Tibial artery (tissue), 4 donors: ENCODE results near the gene UGT1A7.

Source experiments
- DNase-seq, 2 donors: peaks; one replicate each; pipeline ENCODE4 v3.0.0-alpha.2; 2019
- H3K27ac ChIP-seq, 2 donors: fragments of 200-600 bp; sonication (generic) in 1 of 2; 1 replicate in 1 of 2; 2 replicates in 1 of 2; pipeline ENCODE4 v1.5.1; 2018 to 2019; ENCODE audit warnings: mild to moderate bottlenecking in 1 of 2
- H3K27me3 ChIP-seq, 2 donors: fragments of 200-600 bp; sonication (generic) in 1 of 2; one replicate each; pipeline versions ENCODE4 v1.5.1 to v1.6.0; 2016 to 2019
- H3K36me3 ChIP-seq, 3 donors: fragments of 200-600 bp; sonication (generic) in 2 of 3; one replicate each; pipeline ENCODE4 v1.5.1; 2016 to 2019; ENCODE audit warnings: mild to moderate bottlenecking in 2 of 3
- H3K4me1 ChIP-seq, 4 donors: fragments of 200-600 bp; sonication (generic) in 2 of 4; 1 replicate in 3 of 4; 2 replicates in 1 of 4; pipeline ENCODE4 v1.5.1; 2016 to 2019
- H3K4me3 ChIP-seq, 2 donors: fragments of 200-600 bp; sonication (generic) in 1 of 2; 1 replicate in 1 of 2; 2 replicates in 1 of 2; pipeline ENCODE4 v1.5.1; 2018 to 2019; ENCODE audit warnings: mild to moderate bottlenecking in 2 of 2
- H3K9me3 ChIP-seq, 3 donors: fragments of 200-600 bp; sonication (generic) in 1 of 3; one replicate each; pipeline ENCODE4 v1.5.1; 2016 to 2019
- intact Hi-C: fragments of 100-400 bp; cut with DNase I; formaldehyde crosslinking; loops from one replicate; pipeline ENCODE4 v1.15.0; 2023; ENCODE audit warnings: low total_unique reads
- TF ChIP-seq, protein P1 (sequence below), 2 experiments: fragments of 200-600 bp in 1 of 2; fragments of 450-650 bp in 1 of 2; IDR thresholded peaks; one replicate each; pipeline ENCODE4 v1.5.1; 2017 to 2019; ENCODE audit warnings: antibody characterized with exemption in 2 of 2, mild to moderate bottlenecking in 1 of 2, moderate library complexity in 1 of 2

UGT1A7 gene

DNA sequence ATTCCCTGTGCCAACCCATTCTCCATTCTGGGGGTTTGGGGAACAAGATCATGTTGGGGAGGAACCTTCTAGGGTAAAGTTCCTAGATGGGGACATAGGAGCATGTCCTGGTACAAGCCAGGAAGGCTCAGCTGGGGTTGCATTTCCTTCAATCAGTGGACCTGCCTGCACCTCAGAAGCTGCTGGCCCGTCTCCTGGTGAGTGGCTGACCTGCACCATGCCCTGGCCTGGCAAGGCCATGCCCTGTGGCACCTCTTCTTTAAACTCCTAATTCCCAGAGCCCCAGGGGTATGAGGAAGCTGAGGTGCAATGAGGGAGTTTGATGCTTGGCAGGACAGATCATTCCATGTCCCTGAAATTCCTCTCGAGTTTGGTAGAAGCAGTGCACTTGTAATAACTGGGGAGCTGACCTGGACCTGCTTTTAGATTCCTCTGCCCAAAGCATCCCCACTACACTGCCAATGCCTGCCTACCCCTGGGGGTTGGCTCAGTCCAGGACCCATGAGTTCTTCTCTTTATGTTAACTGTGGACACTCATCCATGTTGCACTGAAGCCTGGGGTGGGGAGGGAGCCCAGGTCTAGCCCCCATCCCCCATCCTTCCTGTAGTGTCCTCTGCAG, 121.7 kb downstream of the UGT1A7 start:
- Histone ChIP-seq H3K4me1 (no peaks in the 10 kb centered on the region), H3K27me3 (peaks cover 0 to 4% of the 10 kb centered on the region in 2 donors), H3K27ac (no peak overlapping the region), H3K9me3 (no peaks in the 10 kb centered on the region), H3K4me3 (no peak overlapping the region), H3K36me3 (no peaks in the 10 kb centered on the region)
- intact Hi-C loops, result no loop called here
- peak in 1 of 2 donors; percentile 51 for DNase-seq
- TF ChIP-seq, protein P1, sequence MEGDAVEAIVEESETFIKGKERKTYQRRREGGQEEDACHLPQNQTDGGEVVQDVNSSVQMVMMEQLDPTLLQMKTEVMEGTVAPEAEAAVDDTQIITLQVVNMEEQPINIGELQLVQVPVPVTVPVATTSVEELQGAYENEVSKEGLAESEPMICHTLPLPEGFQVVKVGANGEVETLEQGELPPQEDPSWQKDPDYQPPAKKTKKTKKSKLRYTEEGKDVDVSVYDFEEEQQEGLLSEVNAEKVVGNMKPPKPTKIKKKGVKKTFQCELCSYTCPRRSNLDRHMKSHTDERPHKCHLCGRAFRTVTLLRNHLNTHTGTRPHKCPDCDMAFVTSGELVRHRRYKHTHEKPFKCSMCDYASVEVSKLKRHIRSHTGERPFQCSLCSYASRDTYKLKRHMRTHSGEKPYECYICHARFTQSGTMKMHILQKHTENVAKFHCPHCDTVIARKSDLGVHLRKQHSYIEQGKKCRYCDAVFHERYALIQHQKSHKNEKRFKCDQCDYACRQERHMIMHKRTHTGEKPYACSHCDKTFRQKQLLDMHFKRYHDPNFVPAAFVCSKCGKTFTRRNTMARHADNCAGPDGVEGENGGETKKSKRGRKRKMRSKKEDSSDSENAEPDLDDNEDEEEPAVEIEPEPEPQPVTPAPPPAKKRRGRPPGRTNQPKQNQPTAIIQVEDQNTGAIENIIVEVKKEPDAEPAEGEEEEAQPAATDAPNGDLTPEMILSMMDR (IDR thresholded peaks at IDR 0.05), result no peak

DNA sequence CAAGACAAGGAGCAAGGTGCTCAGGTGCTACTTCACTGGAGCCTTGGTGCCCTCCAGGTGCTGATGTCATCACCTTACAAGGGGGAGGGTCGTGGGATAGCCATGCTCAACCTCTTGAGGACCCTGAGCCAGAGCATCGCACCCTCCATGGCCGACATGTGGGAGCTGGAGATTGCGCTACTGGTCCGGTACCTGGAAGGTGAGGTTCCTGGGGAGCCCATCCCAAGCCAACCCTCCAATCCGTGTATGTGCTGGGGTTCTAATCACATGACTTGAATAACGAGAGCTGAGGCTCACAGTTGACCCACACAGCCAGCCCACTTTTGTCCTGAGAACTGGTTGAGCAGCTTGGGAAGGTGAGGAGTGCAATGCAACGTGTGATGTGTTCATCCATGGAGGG, 122.3 kb downstream of the UGT1A7 start:
- no peaks in the 10 kb centered on the region for H3K36me3 ChIP-seq
- no peaks in the 10 kb centered on the region for H3K9me3 ChIP-seq
- H3K4me3 ChIP-seq, result no peak overlapping the region
- H3K27ac ChIP-seq, result no peak overlapping the region
- DNase-seq, result peak in 1 of 2 donors; percentile 43
- TF ChIP-seq, protein P1 (IDR thresholded peaks at IDR 0.05), result no peak
- peaks cover 0 to 5% of the 10 kb centered on the region in 2 donors for H3K27me3 ChIP-seq
- H3K4me1 ChIP-seq, result no peaks in the 10 kb centered on the region
- intact Hi-C loops, result no loop called here

DNA sequence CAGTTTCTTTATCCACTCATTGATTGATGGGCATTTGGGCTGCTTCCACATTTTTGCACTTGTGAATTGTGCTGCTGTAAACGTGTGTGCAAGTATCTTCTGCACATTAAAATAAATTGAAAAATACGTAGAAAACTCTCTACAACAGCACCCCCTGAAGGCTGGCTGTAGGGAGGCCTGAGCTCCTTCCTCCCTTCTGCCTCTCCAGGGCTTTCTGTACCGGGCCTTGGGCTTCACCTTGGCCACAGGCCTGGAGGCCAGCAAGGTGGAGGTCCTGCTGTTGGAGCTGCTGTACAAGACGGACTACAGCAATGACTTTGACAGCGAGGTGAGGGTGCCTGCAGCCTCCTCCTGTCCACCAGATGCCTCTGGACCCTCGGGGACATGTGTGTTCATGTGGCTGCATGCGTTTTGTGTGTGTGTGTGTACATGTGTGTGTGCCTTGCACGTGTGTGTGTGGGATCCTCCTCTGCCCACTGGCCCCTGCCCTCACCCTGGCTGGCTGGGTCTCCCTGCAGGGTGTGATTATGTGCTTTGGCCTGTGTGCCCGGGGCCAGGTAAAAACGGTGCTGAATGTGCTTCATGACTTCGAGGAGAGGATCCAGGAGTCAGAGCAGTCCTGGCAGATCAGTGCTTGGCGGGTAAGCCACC, 125.6 kb downstream of the UGT1A7 start:
- Histone ChIP-seq H3K9me3 (no peaks in the 10 kb centered on the region), H3K36me3 (no peaks in the 10 kb centered on the region), H3K4me3 (no peak overlapping the region), H3K27me3 (peaks cover 0 to 9% of the 10 kb centered on the region in 2 donors), H3K4me1 (no peaks in the 10 kb centered on the region), H3K27ac (no peak overlapping the region)
- DNase-seq, result peak; percentile 13 to 48
- TF ChIP-seq, protein P1 (IDR thresholded peaks at IDR 0.05), result no peak
- intact Hi-C loops, result no loop called here

DNA sequence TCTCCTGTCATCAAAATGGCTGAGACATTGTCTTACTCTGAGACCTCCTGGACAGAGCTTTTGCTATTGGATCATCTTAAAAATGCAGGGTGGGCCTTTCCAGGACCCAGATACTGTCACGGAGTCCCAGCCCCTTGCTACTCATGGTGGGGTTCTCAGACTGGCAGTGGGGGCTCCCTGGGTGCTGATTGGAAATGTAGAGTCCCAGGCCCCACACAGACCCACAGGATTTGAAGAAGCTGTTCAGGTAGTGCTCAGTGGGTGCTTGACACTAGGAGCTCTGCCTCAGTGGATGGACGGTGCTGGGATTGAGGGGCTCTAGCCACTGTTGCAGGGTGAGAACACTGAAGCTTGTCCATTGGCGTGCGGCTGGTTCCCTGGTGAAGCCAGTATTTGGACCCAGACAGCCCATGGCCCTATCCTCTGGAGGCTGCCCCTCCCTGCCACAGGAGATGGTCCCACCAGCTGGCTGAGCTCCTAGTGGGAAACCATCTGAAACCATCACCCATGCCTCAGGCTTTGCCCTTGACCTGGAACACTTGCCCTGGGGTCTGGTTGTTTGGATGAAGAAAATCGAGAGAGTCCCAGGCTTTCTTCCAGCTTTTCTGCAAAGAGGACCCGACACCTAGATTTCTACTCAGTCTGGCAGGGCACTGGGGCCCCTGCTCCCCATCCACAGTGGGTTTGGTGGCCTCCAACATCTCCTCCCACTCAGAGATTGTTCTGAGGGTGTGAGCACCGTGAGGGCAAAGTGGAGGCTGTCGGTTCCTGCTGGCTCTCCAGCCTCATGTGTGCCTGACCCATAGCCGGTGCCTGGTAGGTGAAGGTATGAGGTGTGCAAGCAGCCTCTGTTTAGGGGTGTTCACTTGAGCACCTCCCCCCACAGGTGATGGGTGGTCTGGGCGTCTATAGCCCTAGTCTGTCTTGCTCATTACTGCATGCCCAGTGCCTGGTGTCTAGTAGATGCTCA, 126.5 kb downstream of the UGT1A7 start:
- no peaks in the 10 kb centered on the region for H3K4me1 ChIP-seq
- TF ChIP-seq, protein P1 (IDR thresholded peaks at IDR 0.05), result no peak
- no peaks in the 10 kb centered on the region for H3K36me3 ChIP-seq
- peak; percentile 15 to 35 for DNase-seq
- peaks cover 0 to 9% of the 10 kb centered on the region in 2 donors for H3K27me3 ChIP-seq
- no peak overlapping the region for H3K4me3 ChIP-seq
- intact Hi-C loops, result no loop called here
- H3K27ac ChIP-seq, result no peak overlapping the region
- no peaks in the 10 kb centered on the region for H3K9me3 ChIP-seq

DNA sequence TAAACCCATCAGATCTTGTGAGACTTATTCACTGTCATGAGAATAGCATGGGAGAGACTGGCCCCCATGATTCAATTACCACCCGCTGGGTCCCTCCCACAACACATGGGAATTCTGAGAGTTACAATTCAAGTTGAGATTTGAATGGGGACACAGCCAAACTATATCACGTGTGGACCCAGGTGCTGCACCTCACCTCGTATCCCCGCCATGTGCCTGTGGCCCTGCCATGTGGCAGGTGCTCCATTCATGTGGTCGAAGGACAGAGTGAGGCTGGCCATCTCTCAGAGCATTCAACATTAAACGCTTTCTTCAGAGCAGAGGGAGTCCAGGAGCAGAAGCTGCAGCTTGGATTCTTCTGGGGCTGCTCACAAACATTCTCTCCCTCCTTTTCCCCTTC, 128.7 kb downstream of the UGT1A7 start:
- DNase-seq, result peak; percentile 3 to 33
- H3K27me3 ChIP-seq, result peaks cover 0 to 9% of the 10 kb centered on the region in 2 donors
- no peaks in the 10 kb centered on the region for H3K4me1 ChIP-seq
- TF ChIP-seq, protein P1 (IDR thresholded peaks at IDR 0.05), result no peak
- H3K36me3 ChIP-seq, result no peaks in the 10 kb centered on the region
- intact Hi-C loops, result no loop called here
- no peak overlapping the region for H3K27ac ChIP-seq
- no peaks in the 10 kb centered on the region for H3K9me3 ChIP-seq
- no peak overlapping the region for H3K4me3 ChIP-seq
